Endothelial cell (in vitro differentiated cells): ENCODE results near the gene FRMD8. TPM values are rescaled to one million over a fixed set of nuclear protein-coding genes. Genes with fewer than 3 reads are reported as not detected.
A peak's percentile ranks its signal among the peaks of the same experiment; 100 is the strongest.

Source experiments
- DNase-seq: peaks from one replicate; pipeline ENCODE4 v3.0.0; 2021; ENCODE audit warnings: low spot score
- H3K27ac Mint-ChIP-seq: one replicate; pipeline ENCODE4 v1.8.0; 2021; ENCODE audit warnings: mixed read lengths, inconsistent platforms; ENCODE audit not compliant: unreplicated experiment
- H3K27me3 Mint-ChIP-seq: one replicate; pipeline ENCODE4 v1.8.0; 2021; ENCODE audit warnings: mild to moderate bottlenecking, moderate library complexity, mixed read lengths, inconsistent platforms; ENCODE audit not compliant: unreplicated experiment
- H3K36me3 Mint-ChIP-seq: one replicate; pipeline ENCODE4 v1.8.0; 2021; ENCODE audit warnings: mild to moderate bottlenecking, low read depth, mixed read lengths, inconsistent platforms; ENCODE audit not compliant: unreplicated experiment
- H3K4me1 Mint-ChIP-seq: one replicate; pipeline ENCODE4 v1.8.0; 2021; ENCODE audit warnings: mild to moderate bottlenecking, mixed read lengths, inconsistent platforms; ENCODE audit not compliant: unreplicated experiment
- H3K4me3 Mint-ChIP-seq: one replicate; pipeline ENCODE4 v1.8.0; 2021; ENCODE audit warnings: mild to moderate bottlenecking, mixed read lengths, inconsistent platforms; ENCODE audit not compliant: unreplicated experiment
- H3K9me3 Mint-ChIP-seq: one replicate; pipeline ENCODE4 v1.8.0; 2021; ENCODE audit warnings: mixed read lengths, inconsistent platforms; ENCODE audit not compliant: unreplicated experiment
- CTCF ChIP-seq: fragments of 200-600 bp; sonication (generic); IDR thresholded peaks from one replicate; pipeline ENCODE4 v1.5.0; 2021; ENCODE audit warnings: antibody characterized with exemption; ENCODE audit not compliant: unreplicated experiment
- total RNA-seq: library from RNA; stranded (reverse); fragmentation: NEBNext Ultra II Directional; extraction: Animal tissue kit (Norgen Biotek cat#: 25700); gene quantifications from one replicate; pipeline ENCODE4 v1.2.1, GENCODE V29; 2021; ENCODE audit not compliant: unreplicated experiment

FRMD8 gene
- total RNA-seq, 1 donor from 2014 or later, result 76.0 TPM

- H3K4me3 Mint-ChIP-seq, result no peak overlapping the region
- H3K4me1 Mint-ChIP-seq, result peaks cover 55% of the 10 kb centered on the region
- peak overlapping the region; percentile 93 for H3K27ac Mint-ChIP-seq
- H3K27me3 Mint-ChIP-seq, result peaks cover 32% of the 10 kb centered on the region
- no peaks in the 10 kb centered on the region for H3K9me3 Mint-ChIP-seq
- TF ChIP-seq CTCF, result no peak
- no peak for DNase-seq
- peaks cover 11% of the 10 kb centered on the region for H3K36me3 Mint-ChIP-seq
These were observed 31.4 kb downstream of the FRMD8 start for GRCh38 chr11:65417702-65418430.

- TF ChIP-seq CTCF, result no peak
- H3K27me3 Mint-ChIP-seq, result peaks cover 30% of the 10 kb centered on the region
- H3K36me3 Mint-ChIP-seq, result peaks cover 8% of the 10 kb centered on the region
- no peak for DNase-seq
- peak overlapping the region; percentile 100 for H3K27ac Mint-ChIP-seq
- peaks cover 59% of the 10 kb centered on the region for H3K4me1 Mint-ChIP-seq
- H3K9me3 Mint-ChIP-seq, result no peaks in the 10 kb centered on the region
- peak overlapping the region; percentile 76 for H3K4me3 Mint-ChIP-seq
These were observed 31.9 kb downstream of the FRMD8 start for GRCh38 chr11:65418431-65418680.

GRCh38 chr11:65418681-65419459 is 32.4 kb downstream of the FRMD8 start:
- no peak for TF ChIP-seq CTCF
- peaks cover 33% of the 10 kb centered on the region for H3K27me3 Mint-ChIP-seq
- DNase-seq, result peak; percentile 89
- peaks cover 8% of the 10 kb centered on the region for H3K36me3 Mint-ChIP-seq
- H3K27ac Mint-ChIP-seq, result peak overlapping the region; percentile 100
- H3K9me3 Mint-ChIP-seq, result no peaks in the 10 kb centered on the region
- peaks cover 64% of the 10 kb centered on the region for H3K4me1 Mint-ChIP-seq
- H3K4me3 Mint-ChIP-seq, result peak overlapping the region; percentile 76

GRCh38 chr11:65419460-65419771 is 33.0 kb downstream of the FRMD8 start:
- TF ChIP-seq CTCF, result no peak
- Mint-ChIP-seq H3K9me3 (no peaks in the 10 kb centered on the region), H3K36me3 (peaks cover 8% of the 10 kb centered on the region), H3K4me1 (peaks cover 69% of the 10 kb centered on the region), H3K27ac (peak overlapping the region; percentile 100), H3K27me3 (peaks cover 35% of the 10 kb centered on the region), H3K4me3 (no peak overlapping the region)
- DNase-seq, result no peak

- Mint-ChIP-seq H3K36me3 (peaks cover 4% of the 10 kb centered on the region), H3K27me3 (peaks cover 36% of the 10 kb centered on the region), H3K4me1 (peaks cover 75% of the 10 kb centered on the region), H3K27ac (peak overlapping the region; percentile 96), H3K4me3 (peak overlapping the region; percentile 51), H3K9me3 (no peaks in the 10 kb centered on the region)
- DNase-seq, result peak; percentile 37
- TF ChIP-seq CTCF, result no peak
These were observed 33.5 kb downstream of the FRMD8 start for GRCh38 chr11:65419772-65420481.
